ENCODE data around the gene PYY. TPM values are rescaled to one million over a fixed set of nuclear protein-coding genes. Genes with fewer than 3 reads are reported as not detected.
A peak's percentile ranks its signal among the peaks of the same experiment; 100 is the strongest.
"Not testable (repeated sequence)": the region's sequence is repeated elsewhere in the genome, so short reads cannot be mapped to it uniquely, and the experiment has no call there.

PYY gene
- total and polyA plus RNA-seq, 2 donors from 2014 or later: not detected

DNA sequence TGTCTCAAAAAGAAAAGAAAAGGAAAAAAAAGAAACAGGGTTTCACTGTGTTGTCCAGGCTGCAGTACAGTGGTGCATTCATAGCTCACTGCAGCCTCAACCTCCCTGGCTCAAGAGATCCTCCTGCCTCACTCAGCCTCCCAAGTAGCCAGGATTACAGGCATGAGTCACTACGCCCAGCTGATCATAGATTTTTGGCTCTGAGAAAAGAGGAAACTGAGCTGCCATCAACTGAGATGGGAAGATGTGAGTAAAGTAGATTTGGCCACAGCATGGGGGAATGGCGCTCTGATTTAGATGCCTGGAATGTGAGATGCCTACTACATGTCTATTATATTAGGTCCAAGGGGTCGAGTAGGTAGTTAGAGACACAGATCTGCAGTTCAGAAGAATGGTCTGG lies 44.8 kb upstream of the PYY start:
- FAIRE-seq (no peak), DNase-seq (no peak)
- Histone ChIP-seq H3K9me3 (ENCODE audit: control insufficient read depth in 2 of 3, insufficient read depth in 1 of 3, low read length in 3 of 3) (no peaks in the 10 kb centered on the region), H3K27me3 (ENCODE audit: control insufficient read depth, insufficient read depth, low read length) (peaks cover 2% of the 10 kb centered on the region), H3K36me3 (ENCODE audit: control insufficient read depth in 2 of 3, insufficient read depth in 3 of 3, low read length in 3 of 3) (no peaks in the 10 kb centered on the region), H3K4me1 (ENCODE audit: control insufficient read depth in 2 of 3, insufficient read depth in 2 of 3, low read depth in 1 of 3, low read length in 3 of 3) (peaks cover 0 to 10% (median 4%) of the 10 kb centered on the region in 3 donors), H3K9ac (ENCODE audit: low read length in 3 of 3) (no peak overlapping the region), H3K27ac (ENCODE audit: low read depth in 2 of 2, low read length in 2 of 2) (no peak overlapping the region), H3K4me3 (ENCODE audit: low read length in 3 of 3) (no peak overlapping the region)
- intact Hi-C loops (cut with DNase I): no loop called here
- TF ChIP-seq, protein P1, sequence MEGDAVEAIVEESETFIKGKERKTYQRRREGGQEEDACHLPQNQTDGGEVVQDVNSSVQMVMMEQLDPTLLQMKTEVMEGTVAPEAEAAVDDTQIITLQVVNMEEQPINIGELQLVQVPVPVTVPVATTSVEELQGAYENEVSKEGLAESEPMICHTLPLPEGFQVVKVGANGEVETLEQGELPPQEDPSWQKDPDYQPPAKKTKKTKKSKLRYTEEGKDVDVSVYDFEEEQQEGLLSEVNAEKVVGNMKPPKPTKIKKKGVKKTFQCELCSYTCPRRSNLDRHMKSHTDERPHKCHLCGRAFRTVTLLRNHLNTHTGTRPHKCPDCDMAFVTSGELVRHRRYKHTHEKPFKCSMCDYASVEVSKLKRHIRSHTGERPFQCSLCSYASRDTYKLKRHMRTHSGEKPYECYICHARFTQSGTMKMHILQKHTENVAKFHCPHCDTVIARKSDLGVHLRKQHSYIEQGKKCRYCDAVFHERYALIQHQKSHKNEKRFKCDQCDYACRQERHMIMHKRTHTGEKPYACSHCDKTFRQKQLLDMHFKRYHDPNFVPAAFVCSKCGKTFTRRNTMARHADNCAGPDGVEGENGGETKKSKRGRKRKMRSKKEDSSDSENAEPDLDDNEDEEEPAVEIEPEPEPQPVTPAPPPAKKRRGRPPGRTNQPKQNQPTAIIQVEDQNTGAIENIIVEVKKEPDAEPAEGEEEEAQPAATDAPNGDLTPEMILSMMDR (IDR thresholded peaks at IDR 0.05; ENCODE audit: borderline replicate concordance, extremely low read depth, insufficient read depth): no peak

DNA sequence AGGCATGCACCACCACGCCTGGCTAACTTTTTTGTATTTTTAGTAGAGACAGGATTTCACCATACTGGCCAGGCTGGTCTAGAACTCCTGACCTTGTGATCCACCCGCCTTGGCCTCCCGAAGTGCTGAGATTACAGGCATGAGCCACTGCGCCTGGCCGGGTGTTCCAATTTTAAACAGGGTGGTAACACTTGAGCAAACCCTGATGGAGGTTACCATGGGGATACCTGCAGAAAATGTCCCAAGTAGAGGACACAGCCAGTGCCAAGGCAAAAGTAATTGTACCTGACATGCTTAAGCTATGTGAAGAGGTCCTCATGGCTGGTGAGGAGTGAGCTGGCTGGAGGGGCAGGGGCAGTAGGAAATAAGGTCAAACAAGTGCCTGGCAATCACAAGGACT lies 43.4 kb upstream of the PYY start:
- H3K27me3 ChIP-seq (ENCODE audit: control insufficient read depth, insufficient read depth, low read length); H3K36me3 ChIP-seq (ENCODE audit: control insufficient read depth in 2 of 3, insufficient read depth in 3 of 3, low read length in 3 of 3); H3K4me1 ChIP-seq (ENCODE audit: control insufficient read depth in 2 of 3, insufficient read depth in 2 of 3, low read depth in 1 of 3, low read length in 3 of 3); H3K27ac ChIP-seq (ENCODE audit: low read depth in 2 of 2, low read length in 2 of 2); FAIRE-seq; H3K9me3 ChIP-seq (ENCODE audit: control insufficient read depth in 2 of 3, insufficient read depth in 1 of 3, low read length in 3 of 3); DNase-seq; H3K9ac ChIP-seq (ENCODE audit: low read length in 3 of 3); H3K4me3 ChIP-seq (ENCODE audit: low read length in 3 of 3); intact Hi-C loops (cut with DNase I): not testable (repeated sequence)

DNA sequence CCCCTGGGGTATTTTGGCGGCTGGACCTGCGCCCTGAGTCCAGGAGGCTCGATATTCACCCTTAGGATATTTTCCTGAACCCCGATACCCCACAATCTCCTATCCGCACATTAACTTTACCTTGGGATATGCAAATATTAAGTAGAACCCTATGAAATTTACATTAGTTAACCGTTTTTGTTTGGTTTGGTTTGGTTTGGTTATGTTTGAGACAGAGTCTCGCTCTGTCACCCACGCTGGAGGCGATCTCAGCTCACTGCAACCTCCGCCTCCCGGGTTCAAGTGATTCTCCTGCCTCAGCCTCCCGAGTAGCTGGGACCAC lies 41.4 kb upstream of the PYY start:
- Histone ChIP-seq H3K27me3 (ENCODE audit: control insufficient read depth, insufficient read depth, low read length) (no peaks in the 10 kb centered on the region), H3K9ac (ENCODE audit: low read length in 3 of 3) (no peak overlapping the region), H3K4me1 (ENCODE audit: control insufficient read depth in 2 of 3, insufficient read depth in 2 of 3, low read depth in 1 of 3, low read length in 3 of 3) (peaks cover 0 to 4% (median 2%) of the 10 kb centered on the region in 3 donors), H3K4me3 (ENCODE audit: low read length in 3 of 3) (no peak overlapping the region), H3K9me3 (ENCODE audit: control insufficient read depth in 2 of 3, insufficient read depth in 1 of 3, low read length in 3 of 3) (no peaks in the 10 kb centered on the region), H3K36me3 (ENCODE audit: control insufficient read depth in 2 of 3, insufficient read depth in 3 of 3, low read length in 3 of 3) (no peaks in the 10 kb centered on the region), H3K27ac (ENCODE audit: low read depth in 2 of 2, low read length in 2 of 2) (no peak overlapping the region)
- FAIRE-seq (no peak), DNase-seq (no peak)
- TF ChIP-seq, protein P1 (IDR thresholded peaks at IDR 0.05; ENCODE audit: borderline replicate concordance, extremely low read depth, insufficient read depth): no peak
- intact Hi-C loops (cut with DNase I): no loop called here

DNA sequence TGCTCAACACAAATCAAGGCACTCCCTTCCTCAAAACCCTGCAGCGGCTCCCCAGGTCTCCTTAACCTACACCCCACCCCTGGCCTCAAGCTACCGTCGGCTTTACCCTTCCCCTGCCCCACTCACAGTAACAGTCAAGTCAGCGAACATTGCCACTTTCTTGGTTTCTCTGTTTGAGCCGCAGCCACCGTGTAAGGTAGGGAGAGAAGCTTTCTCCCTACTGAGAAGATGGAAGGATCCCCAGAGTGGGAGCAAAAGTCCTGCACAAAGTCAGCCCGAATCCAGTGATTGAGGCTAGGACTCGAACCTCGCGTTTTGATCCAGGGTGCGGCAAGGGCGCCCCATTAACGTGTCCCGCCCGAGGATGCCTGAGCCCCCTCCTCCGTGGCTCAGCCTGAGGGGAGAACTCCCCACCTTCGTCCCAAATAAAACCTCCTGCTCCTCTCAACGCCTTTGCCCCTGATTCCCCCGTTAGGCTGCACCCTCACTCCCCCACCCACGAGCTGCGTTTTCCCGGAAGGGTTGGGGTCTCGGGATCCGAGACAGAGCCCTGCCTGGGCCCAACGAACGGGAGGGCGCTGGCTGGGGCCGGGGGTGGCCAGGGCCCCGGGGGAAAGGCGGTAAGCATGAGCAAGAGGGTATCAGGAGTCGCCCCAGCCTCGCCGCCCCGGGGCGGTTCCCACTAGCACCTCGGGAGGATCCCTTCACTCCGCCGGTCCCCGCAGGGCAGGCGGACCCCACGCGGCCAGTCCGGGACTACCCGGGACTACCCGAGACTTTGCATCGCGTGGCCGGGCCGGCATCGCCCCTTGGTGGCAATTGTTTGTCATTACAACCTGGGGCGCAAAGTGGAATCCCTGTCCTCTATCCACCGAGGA lies 40.8 kb upstream of the PYY start:
- H3K4me3 ChIP-seq (ENCODE audit: low read length in 3 of 3): no peak overlapping the region
- H3K27me3 ChIP-seq (ENCODE audit: control insufficient read depth, insufficient read depth, low read length): no peaks in the 10 kb centered on the region
- peak overlapping the region in 1 of 3 donors; percentile 2 for H3K9ac ChIP-seq (ENCODE audit: low read length in 3 of 3)
- TF ChIP-seq, protein P1 (IDR thresholded peaks at IDR 0.05; ENCODE audit: borderline replicate concordance, extremely low read depth, insufficient read depth): peak; percentile 78
- H3K36me3 ChIP-seq (ENCODE audit: control insufficient read depth in 2 of 3, insufficient read depth in 3 of 3, low read length in 3 of 3): no peaks in the 10 kb centered on the region
- intact Hi-C loops (cut with DNase I): no loop called here
- H3K9me3 ChIP-seq (ENCODE audit: control insufficient read depth in 2 of 3, insufficient read depth in 1 of 3, low read length in 3 of 3): no peaks in the 10 kb centered on the region
- DNase-seq (peak; percentile 70 to 88 (median 83)), FAIRE-seq (no peak)
- H3K4me1 ChIP-seq (ENCODE audit: control insufficient read depth in 2 of 3, insufficient read depth in 2 of 3, low read depth in 1 of 3, low read length in 3 of 3): peaks cover 0 to 4% (median 2%) of the 10 kb centered on the region in 3 donors
- no peak overlapping the region for H3K27ac ChIP-seq (ENCODE audit: low read depth in 2 of 2, low read length in 2 of 2)
